ENCODE data around the gene WDR62.

Gene WDR62

GRCh38 chr19:36136964-36137686 lies 82.4 kb downstream of the WDR62 start:
- H3K4me3 ChIP-seq (ENCODE audit: low read length) = no peak overlapping the region
- TF ChIP-seq CTCF (conservative IDR thresholded peaks at IDR 0.05; ENCODE audit: low read depth, low read length) = no peak
- DNase-seq (ENCODE audit: low read depth) = peak; percentile 84

GRCh38 chr19:36139120-36139472 lies 84.4 kb downstream of the WDR62 start:
- DNase-seq (ENCODE audit: low read depth) = no peak
- TF ChIP-seq CTCF (conservative IDR thresholded peaks at IDR 0.05; ENCODE audit: low read depth, low read length) = no peak

GRCh38 chr19:36139473-36140303 lies 85.0 kb downstream of the WDR62 start, which contains the start of gene CAPNS1:
Gene CAPNS1, plus strand, starts transcription at chr19:36140066. Its CDS starts 946 bp downstream, at chr19:36141012.
- peak; percentile 12 for TF ChIP-seq CTCF (conservative IDR thresholded peaks at IDR 0.05; ENCODE audit: low read depth, low read length)
- DNase-seq (ENCODE audit: low read depth) = peak; percentile 79
- peak within 1 kb of the TSS; percentile 99 for H3K4me3 ChIP-seq (ENCODE audit: low read length)

More at GRCh38 chr19:36139120-36139472, 84.4 kb downstream of the WDR62 start:
- H3K4me3 ChIP-seq (ENCODE audit: low read length) = peak overlapping the region; percentile 99

GRCh38 chr19:36140304-36141038 lies 85.8 kb downstream of the WDR62 start:
- peak overlapping the region; percentile 99 for H3K4me3 ChIP-seq (ENCODE audit: low read length)
- no peak for TF ChIP-seq CTCF (conservative IDR thresholded peaks at IDR 0.05; ENCODE audit: low read depth, low read length)
- DNase-seq (ENCODE audit: low read depth) = no peak

- H3K4me3 ChIP-seq (ENCODE audit: low read length) = peak overlapping the region; percentile 99
- no peak for TF ChIP-seq CTCF (conservative IDR thresholded peaks at IDR 0.05; ENCODE audit: low read depth, low read length)
- no peak for DNase-seq (ENCODE audit: low read depth)
Observed at GRCh38 chr19:36141039-36141927, 86.6 kb downstream of the WDR62 start.

- DNase-seq (ENCODE audit: low read depth) = no peak
- H3K4me3 ChIP-seq (ENCODE audit: low read length) = no peak overlapping the region
- TF ChIP-seq CTCF (conservative IDR thresholded peaks at IDR 0.05; ENCODE audit: low read depth, low read length) = no peak
Observed at GRCh38 chr19:36142046-36142445, 87.3 kb downstream of the WDR62 start.
